M059J (cell line): ENCODE results near the gene FADS3. TPM values are rescaled to one million over a fixed set of nuclear protein-coding genes. Genes with fewer than 3 reads are reported as not detected.
A peak's percentile ranks its signal among the peaks of the same experiment; 100 is the strongest.

Experiments
- DNase-seq: peaks from one replicate; pipeline ENCODE4 v3.0.0-alpha.2; 2012; ENCODE audit warnings: low read depth
- total RNA-seq: library from RNA; depleted of rRNA; stranded (reverse); fragments of >200 nt; shearing (Covaris generic); gene quantifications from 2 replicates; pipeline ENCODE4 v1.2.3, GENCODE V29; 2014; rRNA removed

FADS3 gene
- total RNA-seq = 82.9 and 102 TPM in 2 replicates

- peak; percentile 83 for DNase-seq
Observed at GRCh38 chr11:61891331-61892084, at the start of gene FADS3. Gene FADS3, minus strand, starts transcription at chr11:61891545. Its CDS starts 164 bp downstream, at chr11:61891381.

GRCh38 chr11:61940466-61940865 is 49.1 kb upstream of the FADS3 start:
- DNase-seq = no peak

DNA sequence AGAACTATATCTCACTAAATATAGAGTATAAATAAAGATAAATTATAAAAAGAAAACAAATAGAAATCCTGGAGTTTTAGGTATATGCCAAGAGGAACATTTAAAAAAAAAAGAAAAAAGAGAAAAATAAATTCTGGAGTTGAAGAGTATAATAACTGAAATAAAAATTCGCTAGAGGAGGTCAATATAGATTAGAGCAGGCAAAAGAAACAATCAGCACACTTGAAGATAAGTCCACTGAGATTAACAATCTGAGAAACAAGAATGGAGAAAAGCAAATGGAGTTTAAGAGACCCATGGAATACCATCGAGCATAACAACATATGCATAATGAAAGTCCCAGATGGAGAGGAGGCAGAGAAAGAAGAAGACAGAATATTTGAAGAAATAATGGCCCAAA is 44.5 kb upstream of the FADS3 start:
- no peak for DNase-seq

GRCh38 chr11:61930933-61931332 is 39.6 kb upstream of the FADS3 start:
- no peak for DNase-seq

- DNase-seq = no peak
Observed at GRCh38 chr11:61928606-61929005, 37.3 kb upstream of the FADS3 start.

- DNase-seq = no peak
Observed at GRCh38 chr11:61927501-61927900, 36.2 kb upstream of the FADS3 start.

DNA sequence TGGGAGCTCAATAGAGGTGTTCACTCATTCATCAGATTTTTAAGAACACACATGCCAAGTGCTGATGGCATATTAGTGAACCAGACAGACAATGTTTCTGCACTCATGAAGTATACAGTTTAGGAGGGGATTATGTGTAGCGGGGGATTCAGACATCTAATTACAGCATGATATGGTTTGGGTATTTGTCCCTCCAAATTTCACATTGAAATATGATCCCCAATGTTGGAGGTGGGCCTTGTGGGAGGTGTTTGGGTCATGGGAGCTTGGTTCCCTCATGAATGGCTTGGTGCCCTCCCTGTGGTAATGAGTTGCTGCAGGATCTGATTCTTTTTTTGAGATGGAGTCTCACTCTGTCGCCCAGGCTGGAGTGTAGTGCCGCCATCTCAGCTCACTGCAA is 34.9 kb upstream of the FADS3 start:
- no peak for DNase-seq

- no peak for DNase-seq
Observed at GRCh38 chr11:61925736-61926135, 34.4 kb upstream of the FADS3 start.

- no peak for DNase-seq
Observed at GRCh38 chr11:61924064-61924455, 32.7 kb upstream of the FADS3 start.

GRCh38 chr11:61923166-61924063 is 32.1 kb upstream of the FADS3 start:
- DNase-seq = no peak

- DNase-seq = no peak
Observed at GRCh38 chr11:61922539-61922938, 31.2 kb upstream of the FADS3 start.

DNA sequence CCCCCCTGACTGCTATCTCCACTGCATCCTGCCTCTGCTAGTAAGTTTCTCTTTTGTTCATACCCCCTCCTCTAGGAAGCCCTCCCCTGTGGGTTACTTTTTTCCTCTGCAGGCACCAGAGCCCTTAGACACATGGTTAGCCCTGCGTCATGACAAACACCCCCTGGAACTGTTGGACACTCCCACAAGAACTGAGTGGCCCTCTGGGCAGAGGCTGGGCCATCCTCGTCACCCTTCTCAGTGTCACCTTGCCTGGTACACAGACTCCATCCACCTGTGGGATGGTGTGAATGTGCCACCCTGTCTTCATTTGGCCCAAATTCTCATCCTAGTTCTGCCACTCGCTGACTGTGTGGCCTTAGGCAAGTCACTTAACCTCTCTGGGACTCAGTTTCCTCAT is 30.1 kb upstream of the FADS3 start:
- DNase-seq = no peak

DNA sequence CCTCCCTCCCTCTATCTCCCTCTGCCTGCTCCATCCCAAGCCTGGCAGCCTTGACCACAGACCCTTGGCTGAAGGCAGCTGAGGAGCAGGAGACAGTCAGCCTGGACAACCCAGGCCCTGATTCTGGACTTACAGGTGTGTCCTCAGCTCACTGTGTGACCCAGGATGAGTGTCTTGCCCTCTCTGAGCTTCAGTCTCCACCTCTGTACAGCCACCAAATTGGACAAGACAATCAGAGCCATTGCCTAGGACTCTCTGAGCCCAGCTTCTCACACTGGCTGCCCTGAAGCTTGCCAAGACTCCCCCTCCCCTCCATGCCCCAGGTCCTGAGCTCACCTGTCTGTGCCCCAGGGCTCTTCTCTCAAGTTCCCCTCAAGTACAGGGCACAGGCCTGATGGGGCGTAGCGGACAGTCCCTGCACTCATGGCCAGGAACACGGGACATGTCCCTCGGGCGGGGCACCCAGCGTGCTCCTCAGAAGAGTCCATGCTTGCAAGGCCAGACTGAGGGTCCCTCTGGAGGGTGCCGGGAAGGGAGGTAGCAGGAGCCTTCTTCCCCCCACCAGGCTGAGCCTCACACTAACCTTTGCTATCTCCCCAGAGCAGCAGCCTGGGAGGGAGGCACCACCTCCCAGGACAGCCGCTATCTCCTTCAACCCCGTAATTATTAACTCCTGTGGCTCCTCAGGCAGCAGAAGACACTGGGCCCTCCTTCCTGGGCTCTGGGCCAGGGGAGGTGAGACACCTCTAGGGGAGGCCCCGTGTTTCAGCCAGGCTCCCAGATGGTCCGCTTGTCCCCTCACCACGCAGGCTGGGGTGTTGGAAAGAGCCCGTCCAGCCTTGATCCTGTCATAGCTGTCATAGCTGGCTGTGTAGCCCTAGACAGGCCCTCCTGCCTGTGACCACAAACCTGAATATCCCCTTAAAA is 28.6 kb upstream of the FADS3 start:
- DNase-seq = no peak

GRCh38 chr11:61918938-61919704 is 27.8 kb upstream of the FADS3 start:
- no peak for DNase-seq

- no peak for DNase-seq
Observed at GRCh38 chr11:61918251-61918937, 27.0 kb upstream of the FADS3 start.

DNA sequence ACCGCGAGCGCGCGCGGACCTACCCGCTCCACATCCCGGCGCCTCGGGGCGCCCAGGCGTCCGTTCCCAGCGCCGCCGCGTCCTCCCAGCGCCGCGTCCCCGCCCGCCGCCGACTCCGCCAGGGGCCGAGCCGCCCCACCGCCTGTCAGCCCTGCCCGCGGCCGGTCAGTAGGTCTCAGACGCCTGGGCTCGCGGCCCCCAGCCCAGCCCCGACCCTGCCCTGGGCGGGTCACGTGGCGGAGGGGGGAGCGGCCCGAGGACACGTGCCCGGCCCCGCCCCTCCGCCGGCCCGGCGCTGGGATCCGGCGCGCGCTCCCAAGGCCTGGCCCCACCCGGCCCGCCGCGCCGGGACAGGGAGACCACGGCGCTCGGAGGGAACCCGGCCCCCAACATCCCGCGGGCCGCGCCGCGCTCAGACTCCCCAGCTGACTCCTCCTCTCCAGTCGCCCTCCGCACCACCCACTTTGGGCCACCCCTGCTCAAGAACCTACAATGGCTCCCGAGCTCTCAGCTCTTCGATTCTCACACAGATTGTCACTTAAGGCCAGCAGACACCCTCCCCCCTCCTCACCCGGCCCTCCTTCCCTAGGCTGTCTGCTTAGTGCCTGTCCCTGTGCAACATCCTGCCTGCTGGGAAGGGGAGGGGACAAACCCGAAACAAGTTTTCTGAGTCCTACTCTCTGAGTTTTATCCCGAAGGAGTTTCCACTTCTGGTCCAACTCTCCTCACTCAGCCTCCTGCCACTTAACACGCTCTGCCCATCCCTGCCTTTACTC is 26.2 kb upstream of the FADS3 start, which contains the start of gene RAB3IL1:
Gene RAB3IL1, minus strand, starts transcription at position 233 of the 776 bp plus-strand sequence. Its CDS starts 199 bp downstream, at position 34.
- DNase-seq = peak; percentile 26

DNA sequence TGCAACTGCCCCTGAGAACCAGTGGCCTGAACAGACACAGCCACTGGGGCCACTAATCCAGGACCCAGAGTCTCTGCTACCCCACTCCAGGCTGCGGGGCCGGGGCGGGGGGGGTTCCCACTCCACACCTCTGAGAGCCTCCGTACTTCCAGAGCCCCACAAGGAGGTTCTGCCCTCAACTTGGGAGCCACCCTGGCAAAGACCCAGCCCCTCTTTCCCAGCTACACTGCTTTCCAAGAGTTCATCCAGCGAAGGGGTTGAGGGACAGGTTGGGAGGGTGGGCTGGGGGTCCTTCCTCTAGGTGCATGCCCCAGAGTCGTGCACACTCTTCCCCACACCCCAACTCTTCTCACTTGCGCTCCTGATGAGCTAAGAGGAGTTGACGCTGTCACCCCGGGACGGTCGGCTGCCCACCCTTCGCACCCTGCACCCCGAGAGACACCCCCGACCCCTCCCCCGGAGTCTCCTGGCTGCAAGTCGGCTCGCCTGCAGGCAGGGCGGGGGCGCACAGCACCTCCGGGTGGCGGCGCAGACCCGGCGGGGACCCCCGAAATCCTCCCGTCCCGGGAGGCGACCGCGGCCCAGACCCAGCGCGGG is 25.5 kb upstream of the FADS3 start:
- DNase-seq = no peak

DNA sequence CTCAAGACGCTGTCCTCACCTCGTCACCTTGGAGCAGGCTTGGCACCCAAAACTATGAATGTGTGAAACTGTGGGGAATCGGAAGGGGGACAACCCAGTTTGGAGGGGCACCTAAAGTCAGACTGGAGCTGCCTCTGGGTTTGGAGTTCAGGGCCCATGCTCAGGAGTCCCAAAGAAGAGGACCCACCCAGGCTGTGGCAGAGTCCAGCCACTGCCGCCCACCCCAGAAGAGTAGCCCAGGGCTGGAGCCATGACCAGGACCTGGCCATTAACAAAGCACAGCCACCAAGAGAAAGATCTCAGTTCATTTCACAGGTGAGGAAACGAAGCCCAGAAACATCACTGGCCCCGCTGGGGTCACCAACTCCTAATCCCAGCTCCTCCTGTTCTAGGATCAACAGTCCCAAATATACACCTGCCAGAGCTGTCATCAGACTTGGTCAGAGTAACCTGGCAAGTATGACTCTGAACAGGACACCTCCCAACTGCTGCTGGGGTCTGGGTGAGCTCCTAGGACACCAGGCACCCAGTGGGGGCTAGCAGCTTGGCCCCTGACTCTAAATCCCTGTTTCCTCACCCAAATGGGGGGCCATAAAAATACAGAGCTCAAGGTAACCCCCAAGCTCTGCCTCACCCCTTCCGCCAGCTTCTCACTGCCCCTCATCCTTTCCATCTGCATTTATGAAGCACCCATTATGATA is 23.3 kb upstream of the FADS3 start:
- no peak for DNase-seq
